HT1080 (cell line): ENCODE data around the gene ADGRG3. TPM values are rescaled to one million over a fixed set of nuclear protein-coding genes. Genes with fewer than 3 reads are reported as not detected.
"Not testable (repeated sequence)": the region's sequence is repeated elsewhere in the genome, so short reads cannot be mapped to it uniquely, and the experiment has no call there.

Experiments
- DNase-seq: peaks from one replicate; pipeline ENCODE4 v3.0.0-alpha.2; 2015; ENCODE audit warnings: low read depth
- total RNA-seq: library from RNA; depleted of rRNA; stranded (reverse); fragments of >200 nt; shearing (Covaris generic); gene quantifications from 2 replicates; pipeline ENCODE4 v1.2.3, GENCODE V29; 2014

ADGRG3 gene
- total RNA-seq, 1 experiment from 2014 or later: not detected

DNA sequence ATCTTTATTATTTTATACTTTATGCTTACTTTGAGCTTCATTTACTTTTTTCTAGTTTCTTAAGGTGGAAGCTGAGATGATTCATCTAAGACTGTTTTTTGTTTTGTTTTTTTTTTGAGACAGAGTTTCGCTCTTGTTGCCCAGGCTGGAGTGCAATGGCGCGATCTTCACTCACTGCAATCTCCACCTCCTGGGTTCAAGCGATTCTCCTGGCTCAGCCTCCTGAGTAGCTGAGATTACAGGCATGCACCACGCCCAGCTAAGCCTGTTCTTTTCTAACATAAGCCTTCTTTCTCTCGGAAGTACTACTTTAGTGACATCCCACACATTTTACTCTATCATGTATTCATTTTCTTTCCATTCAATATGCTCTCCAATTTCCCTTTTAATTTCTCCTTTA lies 44.5 kb downstream of the ADGRG3 start:
- DNase-seq: not testable (repeated sequence)

DNA sequence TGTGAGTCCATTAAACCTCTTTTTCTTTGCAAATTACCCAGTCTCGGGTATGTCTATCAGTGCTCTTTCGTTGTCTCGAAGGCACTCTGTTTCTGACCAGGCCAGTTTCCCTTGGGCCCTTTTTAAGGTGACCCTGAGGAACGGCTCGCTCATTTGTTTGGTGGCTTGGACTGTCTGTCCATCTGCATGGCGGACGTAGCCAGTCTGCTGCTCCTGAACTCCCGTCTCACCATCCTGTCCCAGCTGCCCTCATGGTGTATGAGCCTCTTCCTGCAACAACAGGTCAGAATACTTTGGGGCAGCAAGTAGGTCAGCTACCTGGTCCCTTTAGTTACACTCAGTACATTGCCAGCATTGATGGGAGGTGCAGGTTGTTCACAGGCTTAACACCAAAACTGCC lies 45.5 kb downstream of the ADGRG3 start:
- no peak for DNase-seq

DNA sequence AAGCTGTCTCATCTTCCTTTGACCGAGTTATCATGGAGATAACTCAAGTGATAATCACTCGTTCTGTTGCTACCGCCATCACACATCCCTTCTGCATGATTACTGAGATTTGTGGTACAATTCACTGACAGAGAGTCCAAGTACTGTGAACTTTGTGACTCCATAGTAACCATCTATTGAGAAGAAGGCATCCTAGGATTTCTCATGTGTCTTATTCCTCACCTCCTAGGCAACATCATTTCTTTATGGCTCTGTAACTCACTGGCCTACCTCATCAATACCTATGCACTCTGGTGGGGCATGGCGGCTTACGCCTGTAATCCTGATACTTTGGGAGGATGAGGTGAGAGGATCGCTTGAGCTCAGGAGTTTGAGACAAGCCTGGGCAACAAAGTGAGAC lies 45.9 kb downstream of the ADGRG3 start:
- DNase-seq: no peak

DNA sequence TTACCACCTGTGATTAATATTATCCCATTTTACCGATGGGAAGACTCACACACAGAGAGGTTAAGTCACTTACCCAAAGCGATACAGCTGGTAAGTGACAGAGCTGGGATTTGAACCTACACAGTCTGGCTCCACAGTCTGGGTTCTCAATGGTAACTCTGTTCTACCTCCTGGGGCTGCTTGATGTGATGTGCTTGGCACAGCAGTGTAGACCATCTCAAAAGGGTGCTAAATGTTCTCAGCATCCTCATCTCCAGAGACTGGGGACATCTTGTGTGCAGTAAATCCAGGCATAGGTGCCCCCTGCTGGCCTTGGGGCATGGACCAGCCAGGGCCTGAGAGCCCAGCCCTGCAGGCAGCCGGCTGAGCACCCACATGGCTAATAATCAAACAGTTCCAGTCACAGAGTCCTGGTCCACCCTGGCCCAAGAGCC lies 52.1 kb downstream of the ADGRG3 start:
- peak; percentile 60 for DNase-seq

DNA sequence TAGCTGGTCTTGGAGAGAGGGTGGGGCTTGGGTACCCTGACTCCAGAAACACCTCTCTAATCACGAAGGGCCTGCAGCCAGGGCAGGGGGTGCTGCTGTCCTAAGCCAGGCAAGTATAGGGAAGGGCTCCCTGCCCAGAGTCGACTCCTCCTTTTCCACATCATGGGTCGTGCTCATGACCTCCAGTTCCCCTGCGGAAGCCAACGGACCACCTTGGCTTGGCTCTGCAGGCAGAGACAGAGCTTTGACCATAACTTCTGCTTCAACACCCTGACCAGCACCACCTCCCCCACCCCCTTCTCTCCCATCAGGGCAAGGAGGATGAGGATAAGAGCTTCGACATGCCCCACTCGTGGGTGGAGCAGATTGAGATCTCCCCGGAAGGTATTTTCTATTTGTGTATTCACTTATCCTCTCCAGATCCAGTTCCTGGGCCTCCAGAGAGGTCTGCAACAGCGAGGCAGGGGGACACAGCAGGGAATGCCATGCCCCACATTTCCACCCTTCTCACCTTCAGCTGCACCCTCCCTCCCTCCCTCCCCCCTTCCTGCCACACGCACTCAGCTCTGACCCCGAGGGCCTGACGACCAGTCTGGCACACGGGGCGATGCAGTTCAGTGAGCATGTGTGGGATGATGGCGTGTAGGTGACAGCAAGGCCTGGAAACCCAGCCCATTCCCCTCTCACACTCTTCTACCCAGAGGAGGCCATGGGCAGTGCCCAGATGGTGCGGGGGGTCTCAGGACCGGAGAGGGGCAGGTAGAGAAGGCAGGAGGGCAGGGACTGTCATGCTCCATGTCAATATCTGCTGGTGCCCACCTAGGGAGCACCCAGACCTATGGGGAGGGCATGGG lies 53.5 kb downstream of the ADGRG3 start:
- DNase-seq: no peak

DNA sequence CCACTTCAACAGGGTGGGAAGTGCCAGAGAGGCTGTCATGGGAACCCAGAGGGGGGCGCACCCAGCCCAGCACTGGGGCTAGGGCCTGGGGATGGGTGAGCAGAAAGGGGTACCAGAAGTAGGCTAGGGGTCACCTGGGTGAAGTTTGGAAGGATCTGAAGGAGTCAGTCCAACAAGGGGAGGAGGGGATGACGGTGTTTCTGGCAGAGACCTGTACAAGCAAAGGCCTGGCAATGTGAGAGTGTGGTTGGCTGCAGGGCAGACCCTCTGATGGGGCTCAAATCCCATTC lies 54.0 kb downstream of the ADGRG3 start:
- DNase-seq: no peak

DNA sequence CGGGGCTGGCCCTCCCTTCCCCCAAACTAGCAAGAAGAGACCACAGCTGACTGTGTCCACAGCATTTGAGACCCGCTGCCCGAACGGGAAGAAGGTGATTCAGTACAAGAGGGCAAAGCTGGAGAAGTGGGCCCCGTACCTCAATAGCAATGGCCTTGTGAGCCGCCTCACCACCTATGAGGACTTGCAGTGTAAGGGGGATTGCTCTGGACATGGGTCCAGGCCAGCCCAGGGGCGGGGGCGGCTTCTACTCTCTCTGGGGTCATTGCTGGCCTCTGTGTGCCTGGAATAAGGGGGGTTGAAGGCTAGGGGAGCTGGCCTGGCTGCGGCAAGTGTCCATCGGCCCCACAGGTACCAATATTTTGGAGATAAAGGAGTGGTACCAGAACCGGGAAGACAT lies 54.5 kb downstream of the ADGRG3 start:
- no peak for DNase-seq

DNA sequence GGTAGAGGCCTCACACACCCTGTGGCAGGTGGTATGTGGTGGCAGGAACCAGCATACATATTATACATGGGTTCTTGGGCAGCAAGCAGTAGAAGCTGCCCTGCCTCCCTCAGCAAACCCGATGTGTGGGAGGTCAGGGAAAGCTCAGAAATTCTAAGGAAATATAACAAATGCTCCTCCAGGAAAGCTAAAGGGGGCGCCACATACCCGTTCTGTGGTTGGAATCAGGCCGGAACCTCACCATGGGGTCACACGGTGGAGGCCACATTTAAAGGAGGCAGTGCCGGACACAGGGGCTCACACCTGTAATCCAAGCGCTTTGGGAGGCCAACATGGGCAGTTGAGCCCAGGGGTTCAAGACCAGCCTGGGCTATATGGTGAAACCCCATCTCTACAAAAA lies 55.1 kb downstream of the ADGRG3 start:
- DNase-seq: no peak

DNA sequence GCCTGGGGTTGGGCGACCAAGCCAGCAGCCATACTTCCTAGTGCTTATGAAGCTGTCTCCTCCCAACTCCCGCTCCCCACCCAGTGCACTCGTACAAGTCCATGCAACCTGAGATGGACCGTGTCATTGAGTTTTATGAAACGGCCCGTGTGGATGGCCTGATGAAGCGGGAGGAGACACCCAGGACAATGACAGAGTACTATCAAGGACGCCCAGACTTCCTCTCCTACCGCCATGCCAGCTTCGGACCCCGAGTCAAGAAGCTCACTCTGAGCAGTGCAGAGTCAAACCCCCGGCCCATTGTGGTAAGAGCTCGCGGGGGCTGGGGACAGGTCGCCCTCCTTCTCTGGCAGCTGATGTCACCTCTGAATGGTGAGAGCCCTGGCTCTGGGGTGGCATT lies 56.4 kb downstream of the ADGRG3 start:
- DNase-seq: no peak

DNA sequence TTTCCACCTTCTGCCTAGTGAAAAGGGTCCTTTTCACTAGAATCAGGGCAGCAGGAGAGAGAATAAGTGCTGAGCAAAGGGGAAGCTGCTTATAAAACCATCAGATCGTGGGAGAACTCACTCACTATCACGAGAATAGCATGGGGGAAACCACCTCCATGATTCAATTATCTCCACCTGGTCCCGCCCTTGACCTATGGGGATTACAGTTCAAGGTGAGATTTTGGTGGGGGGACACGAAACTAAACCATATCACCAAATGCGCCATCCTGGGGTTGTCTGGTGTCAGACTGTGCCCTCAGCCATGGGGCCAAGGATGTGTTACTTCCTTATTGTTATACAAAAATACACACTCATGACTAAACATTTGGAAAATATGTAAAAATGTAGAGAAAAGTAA lies 57.0 kb downstream of the ADGRG3 start:
- no peak for DNase-seq

DNA sequence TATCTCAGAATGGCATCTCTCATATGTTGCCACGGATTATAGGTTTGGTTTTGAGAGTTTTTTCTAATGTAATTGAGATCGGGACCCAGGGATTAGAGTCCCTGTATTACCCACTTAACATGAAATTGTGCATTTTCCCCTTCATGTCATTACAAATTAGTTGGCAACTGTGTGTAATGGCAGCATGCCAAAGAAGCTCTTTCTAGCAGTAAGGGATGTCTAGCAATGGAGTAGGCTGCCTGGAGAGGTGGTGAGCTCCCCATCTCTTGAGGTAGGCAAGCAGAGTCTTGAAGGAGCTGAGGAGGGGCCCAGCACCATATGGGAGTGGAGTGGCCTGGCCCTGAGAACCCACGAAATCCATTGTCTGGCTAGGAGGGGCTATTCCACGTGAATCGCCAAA lies 57.4 kb downstream of the ADGRG3 start:
- DNase-seq: no peak

DNA sequence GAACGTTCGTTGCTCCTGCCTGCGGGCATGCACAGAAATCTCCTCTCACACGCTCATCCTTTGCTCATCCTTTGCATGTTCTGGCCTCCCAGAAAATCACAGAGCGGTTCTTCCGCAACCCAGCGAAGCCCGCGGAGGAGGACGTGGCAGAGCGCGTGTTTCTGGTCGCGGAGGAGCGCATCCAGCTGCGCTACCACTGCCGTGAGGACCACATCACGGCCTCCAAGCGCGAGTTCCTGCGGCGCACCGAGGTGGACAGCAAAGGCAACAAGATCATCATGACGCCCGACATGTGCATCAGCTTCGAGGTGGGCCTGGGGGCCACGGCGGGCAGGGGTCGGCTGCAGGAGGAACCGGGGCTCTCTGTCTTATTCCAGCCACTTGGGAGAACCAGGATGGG lies 57.9 kb downstream of the ADGRG3 start:
- DNase-seq: no peak

DNA sequence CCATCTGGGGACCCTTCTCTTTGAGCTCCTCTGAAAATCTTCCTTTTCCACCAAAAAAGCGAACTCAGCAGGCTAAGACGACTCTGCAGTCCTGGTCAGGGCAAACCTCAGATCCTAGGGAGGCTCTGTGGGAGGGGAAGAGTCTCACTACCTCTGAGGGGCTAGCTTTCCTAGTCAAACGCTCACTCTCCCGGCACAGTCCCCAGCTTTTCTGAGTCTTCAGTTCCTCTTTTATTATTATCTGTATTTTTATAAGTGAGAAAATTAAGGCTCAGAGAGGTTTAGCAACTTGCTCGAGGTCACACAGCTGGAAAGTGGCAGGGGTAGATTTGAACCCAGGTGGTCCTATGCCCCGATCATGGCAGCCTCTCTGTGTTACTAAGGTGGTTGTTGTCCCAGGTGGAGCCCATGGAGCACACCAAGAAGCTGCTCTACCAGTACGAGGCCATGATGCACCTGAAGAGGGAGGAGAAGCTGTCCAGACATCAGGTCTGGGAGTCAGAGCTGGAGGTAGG lies 58.4 kb downstream of the ADGRG3 start:
- DNase-seq: no peak

DNA sequence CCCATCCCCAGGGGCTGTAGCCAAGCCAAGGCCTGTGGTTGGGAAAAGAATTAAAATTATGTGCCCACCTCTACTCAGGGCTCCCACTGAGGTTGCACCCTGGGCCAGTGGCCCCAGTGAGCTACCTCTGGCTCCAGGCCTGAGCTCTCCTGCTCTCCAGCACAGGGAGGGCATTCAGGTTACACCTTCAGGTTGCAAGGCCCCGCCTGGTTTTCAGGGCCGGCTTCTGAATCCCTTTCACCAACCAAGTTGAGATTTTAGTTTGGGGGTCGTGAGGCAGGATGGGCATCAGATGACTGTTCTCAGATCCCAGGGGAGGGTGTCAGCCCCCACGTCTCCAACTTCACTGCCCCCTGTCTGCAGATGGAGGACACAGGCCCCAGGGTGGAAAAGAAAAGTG lies 59.5 kb downstream of the ADGRG3 start:
- DNase-seq: no peak

DNA sequence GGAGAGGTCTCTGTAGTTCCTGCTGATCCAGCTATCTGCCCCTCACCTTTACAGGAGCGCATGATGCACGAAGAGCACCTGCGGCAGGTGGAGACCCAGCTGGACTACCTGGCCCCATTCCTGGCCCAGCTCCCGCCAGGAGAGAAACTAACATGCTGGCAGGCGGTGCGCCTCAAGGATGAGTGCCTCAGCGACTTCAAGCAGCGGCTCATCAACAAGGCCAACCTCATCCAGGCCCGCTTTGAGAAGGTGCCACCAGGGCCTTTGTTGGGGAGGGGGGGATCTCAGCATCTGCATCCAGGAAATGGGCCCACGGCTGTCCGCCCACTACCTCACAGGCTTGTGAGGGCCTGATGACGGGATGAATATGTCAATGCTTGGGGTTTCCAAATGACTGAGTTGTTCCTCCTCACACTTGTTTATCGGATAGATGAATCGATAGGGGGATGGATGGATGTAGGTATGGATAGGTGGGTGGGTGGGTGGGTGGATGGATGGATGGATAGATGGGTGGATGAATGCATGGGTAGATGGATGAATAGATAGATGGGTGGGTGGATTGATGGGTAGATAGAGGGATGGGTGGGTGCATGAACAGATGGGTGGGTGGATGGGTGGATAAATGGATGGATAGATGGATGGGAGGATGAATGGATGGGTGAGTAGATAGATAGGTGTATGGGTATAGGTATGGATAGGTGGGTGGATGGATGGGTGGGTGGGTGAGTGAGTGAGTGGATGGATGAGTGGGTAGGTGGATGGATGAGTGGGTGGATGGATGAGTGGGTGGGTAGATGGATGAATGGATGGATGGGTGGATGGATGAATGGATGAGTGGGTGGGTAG lies 60.5 kb downstream of the ADGRG3 start:
- DNase-seq: no peak

DNA sequence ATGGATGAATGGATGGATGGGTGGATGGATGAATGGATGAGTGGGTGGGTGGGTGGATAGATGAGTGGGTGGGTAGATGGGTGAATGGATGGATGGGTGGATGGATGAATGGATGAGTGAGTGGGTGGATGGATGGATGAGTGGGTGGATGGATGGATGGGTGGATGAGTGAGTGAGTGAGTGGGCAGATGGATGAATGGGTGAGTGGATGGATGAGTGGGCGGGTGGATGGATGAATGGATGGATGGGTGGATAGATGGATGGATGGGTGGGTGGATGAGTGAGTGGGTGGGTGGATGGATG lies 61.0 kb downstream of the ADGRG3 start:
- DNase-seq: no peak

DNA sequence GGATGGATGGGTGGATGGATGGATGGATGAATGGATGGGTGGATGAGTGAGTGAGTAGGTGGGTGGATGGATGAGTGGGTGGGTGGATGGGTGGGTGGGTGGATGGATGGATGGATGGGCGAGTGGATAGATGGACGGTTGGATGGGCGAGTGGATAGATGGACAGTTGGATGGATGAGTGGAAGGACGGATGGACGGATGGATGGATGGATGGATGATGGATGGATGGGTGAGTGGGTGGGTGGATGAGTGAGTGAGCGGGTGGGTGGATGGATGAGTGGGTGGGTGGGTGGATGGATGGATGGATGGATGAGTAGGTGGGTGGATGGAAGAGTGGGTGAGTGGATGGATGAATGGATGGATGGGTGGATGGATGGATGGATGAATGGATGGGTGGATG lies 61.7 kb downstream of the ADGRG3 start:
- DNase-seq: not testable (repeated sequence)

DNA sequence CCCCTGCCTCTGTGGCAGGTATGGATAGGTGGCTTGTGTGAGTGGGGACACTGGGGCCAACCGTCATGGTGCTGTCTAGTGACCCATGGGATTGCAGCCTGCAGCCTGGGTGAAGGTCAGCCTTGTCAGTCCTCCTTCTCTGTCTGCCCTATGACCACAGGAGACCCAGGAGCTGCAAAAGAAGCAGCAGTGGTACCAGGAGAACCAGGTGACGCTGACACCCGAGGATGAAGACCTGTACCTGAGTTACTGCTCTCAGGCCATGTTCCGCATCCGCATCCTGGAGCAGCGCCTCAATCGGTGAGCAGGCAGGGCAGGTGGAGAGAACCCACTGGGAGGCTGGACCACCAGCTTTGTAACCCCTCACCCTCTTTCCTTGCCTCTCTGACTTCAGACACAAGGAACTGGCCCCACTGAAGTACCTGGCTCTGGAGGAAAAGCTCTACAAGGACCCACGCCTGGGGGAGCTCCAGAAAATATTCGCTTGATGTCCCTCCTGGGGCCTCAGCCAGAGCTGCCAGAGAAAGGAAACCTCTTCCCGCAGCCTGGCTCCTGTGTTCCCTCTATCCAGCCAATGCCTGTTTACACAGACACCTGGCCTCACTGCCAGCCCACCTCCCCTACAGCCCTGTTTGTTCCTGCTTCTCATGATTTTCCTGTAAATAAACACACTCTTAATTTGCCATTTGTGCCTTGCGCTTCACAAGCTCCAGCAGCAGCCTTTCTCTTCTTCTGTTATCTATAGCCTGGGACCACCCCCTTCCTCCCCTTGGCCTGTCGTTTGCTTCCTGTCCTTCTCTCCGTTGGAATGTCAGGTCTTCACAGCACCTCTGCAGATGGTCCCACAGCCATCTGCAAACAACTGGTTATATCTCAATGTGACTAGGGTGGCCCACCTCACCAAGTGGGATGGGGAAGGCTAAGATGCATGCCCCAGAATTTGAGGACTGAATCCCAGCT lies 62.9 kb downstream of the ADGRG3 start:
- no peak for DNase-seq

DNA sequence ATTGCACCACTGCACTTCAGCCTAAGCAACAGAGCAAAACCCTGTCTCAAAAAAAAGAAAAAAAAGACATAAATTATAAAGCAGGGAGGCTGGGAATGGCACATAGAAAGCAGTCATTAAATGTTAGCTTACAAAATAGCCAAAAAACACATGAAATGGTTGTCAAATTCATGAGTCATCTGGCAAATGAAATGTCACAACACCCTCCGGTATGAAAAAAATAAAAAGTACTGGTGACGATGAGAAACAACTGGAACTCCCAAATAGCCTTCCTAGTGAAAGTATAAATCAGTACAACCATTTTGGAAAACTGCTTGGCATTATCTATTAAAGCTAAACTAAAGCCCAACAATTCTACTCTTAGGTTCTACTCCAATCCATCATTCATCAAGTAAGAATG lies 63.9 kb downstream of the ADGRG3 start:
- no peak for DNase-seq

DNA sequence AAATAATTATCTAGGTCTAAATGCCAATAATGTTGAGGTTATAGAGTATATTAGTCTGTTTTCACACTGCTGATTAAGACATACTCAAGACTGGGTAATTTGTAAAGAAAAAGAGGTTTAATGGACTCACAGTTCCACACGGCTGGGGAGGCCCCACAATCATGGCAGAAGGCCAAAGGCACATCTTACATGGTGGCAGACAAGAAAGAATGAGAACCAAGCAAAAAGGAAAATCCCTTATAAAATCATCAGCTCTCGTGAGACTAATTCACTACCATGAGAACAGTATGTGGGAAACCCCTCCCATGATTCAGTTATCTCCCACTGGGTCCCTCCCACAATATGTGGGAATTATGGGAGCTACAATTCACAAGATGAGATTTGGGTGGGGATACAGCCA lies 64.6 kb downstream of the ADGRG3 start:
- DNase-seq: no peak

DNA sequence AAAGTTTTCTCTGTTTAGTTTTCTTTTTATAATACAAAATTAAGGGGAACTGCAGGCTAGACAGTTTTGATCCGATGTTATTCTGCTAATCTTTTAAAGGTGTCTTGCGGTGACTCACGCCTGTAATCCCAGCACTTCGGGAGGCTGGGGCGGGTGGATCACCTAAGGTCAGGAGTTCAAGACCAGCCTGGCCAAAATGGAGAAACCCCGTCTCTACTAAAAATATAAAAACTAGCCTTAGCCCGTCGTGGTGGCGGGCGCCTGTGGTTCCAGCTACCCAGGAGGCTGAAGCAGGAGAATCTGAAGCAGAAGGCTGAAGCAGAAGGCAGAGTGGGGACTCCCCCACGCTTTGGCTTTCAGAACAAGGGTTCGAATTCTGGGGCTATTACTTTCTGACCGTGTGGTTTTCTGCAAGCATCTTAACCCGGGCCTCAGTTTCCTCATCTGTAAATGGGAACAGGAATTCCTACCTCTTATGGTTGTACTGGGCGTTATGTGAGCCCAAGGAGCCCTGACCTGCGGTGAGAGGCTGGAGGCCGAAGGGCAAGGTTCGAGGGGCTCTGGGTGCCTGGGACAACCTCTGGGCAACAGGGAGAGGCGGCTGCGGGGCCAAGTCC lies 66.3 kb downstream of the ADGRG3 start:
- no peak for DNase-seq
